DMS 273 treated with DMSO at 0.1 percent for 48 hours (cell line): Measurements from ENCODE around the gene ARG1.
"Not testable (repeated sequence)": the region's sequence is repeated elsewhere in the genome, so short reads cannot be mapped to it uniquely, and the experiment has no call there.

ENCODE experiments used
- DNase-seq: peaks from one replicate; lab custom pipeline; 2025; lab: John Stamatoyannopoulos, UW

The ARG1 gene

DNA sequence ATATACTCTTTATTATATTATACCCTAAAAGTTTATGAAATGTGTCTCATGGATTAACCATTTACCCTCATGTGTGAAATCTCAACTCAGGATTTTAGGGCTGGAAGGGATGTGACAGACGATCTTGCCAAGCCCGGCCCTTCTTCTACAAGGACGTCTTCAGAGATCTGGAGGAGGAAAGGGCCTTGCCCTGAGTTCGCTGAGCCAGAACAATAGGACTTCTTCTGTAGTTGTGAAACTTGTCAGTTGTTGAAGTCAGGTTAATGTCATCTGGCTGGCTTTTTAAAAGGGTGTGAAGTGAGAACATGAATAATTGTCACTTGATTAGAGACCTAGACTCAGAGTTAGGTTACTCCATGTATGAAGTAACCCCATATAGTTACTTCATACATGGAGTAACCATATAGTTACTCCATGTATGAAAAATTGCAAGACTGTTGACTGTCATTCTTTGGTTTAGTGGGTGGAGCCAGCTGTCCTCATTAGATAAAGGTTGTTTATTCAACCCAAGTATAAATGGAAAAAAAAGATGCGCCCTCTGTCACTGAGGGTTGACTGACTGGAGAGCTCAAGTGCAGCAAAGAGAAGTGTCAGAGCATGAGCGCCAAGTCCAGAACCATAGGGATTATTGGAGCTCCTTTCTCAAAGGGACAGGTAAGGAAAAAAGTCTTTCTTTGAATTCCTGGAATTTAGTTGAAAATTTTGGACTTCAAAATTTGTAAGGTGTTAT is at the start of gene ARG1:
TSS of gene ARG1 (plus strand) at position 541 of the 730 bp plus-strand sequence. CDS start at position 598, 57 bp downstream.
- no peak for DNase-seq

DNA sequence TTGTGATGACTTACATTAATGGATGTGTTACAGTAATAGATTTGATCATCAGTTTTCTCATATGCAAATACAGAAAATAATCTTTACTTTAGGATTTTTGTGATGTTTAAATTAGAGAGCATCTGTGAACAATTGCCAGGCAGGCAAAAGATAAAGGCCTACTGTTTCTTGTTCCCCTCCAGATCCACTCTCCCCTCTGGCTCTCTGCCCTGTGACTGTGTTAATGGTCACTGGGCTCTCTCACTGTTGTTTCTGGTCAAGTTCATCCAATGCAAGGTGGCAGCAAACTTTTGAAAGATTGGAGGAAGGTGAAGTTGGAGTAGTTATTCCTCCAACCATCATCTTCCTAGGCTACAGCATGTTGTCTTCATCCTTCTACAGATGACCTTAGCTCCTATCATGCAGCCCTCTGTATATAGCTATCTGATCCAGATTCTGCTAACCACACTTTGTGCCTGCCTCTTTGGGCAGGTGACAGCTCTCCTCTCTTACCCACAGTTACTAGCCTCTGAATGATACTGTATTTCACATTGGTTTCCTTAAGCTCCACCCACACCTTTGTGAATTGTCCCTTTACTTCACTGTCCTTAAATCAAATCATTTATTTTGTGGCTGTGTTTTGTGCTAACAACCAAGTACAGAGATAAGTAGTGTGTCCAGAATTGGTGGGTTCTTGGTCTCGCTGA is 48.9 kb upstream of the ARG1 start:
- DNase-seq: no peak

DNA sequence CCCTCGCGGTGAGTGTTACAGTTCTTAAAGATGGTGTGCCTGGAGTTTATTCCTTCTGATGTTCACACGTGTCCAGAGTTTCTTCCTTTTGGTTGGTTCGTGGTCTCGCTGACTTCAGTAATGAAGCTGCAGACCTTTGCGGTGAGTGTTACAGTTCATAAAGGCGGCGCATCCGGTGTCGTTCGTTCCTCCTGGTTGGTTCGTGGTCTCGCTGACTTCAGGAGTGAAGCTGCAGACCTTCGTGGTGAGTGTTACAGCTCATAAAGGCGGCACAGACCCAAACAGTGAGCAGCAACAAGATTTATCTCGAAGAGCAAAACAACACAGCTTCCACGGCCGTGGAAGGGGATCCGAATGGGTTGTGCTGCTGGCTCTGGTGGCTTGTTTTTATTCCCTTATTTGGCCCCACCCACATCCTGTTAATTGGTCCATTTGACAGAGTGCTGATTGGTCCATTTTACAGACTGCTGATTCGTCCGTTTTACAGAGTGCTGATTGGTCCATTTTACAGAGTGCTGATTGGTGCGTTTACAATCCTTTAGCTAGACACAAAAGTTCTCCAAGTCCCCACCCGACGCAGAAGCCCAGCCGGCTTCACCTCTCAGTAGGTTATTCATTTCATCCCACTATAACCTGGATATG is 48.2 kb upstream of the ARG1 start:
- DNase-seq: no peak

DNA sequence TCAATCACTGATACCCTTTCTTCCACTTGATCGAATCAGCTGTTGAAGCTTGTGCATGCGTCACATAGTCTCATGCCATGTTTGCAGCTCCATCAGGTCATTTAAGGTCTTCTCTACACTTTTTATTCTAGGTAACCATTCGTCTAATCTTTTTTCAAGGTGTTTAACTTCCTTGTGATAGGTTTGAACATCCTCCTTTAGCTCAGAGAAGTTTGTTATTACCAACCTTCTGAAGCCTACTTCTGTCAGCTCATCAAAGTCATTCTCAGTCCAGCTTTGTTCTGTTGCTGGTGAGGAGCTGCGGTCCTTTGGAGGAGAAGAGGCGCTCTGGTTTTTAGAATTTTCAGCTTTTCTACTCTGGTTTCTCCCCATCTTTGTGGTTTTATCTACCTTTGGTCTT is 42.1 kb upstream of the ARG1 start:
- not testable (repeated sequence) for DNase-seq

DNA sequence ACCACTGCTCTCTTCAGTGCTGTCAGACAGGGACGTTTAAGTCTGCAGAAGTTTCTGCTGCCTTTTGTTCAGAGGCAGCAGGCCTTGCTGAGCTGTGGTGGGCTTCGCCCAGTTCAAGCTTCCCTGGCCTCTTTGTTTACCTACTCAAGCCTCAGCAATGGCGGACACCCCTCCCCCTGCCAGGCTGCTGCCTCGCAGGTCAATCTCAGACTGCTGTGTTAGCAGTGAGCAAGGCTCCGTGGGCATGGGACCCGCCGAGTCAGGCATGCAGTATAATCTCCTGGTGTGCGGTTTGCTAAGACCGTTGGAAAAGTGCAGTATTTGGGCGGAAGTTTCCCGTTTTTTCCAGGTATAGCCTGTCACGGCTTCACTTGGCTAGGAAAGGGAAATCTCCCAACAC is 41.3 kb upstream of the ARG1 start:
- DNase-seq: not testable (repeated sequence)

DNA sequence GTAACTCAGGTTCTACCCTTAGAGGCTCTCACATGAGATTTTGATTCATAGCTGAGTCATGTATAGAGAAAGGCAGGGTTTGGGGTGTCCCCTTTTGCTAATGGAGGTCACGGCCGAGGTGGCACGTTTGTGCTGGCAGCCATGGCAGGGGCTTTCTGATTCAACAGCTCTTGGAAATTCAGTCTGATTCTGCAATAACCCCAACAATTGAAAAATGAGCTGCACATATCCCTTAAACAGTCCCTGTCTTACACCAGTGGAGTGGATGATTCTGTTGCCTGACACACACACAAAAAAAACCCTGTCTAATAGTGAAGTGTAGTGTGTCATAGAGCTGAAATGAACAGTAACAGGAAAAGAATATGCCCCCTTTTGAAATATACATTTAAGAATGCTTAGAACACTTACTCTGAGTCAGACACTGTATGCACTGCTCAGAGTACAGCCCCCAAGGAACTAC is 40.4 kb upstream of the ARG1 start:
- no peak for DNase-seq

DNA sequence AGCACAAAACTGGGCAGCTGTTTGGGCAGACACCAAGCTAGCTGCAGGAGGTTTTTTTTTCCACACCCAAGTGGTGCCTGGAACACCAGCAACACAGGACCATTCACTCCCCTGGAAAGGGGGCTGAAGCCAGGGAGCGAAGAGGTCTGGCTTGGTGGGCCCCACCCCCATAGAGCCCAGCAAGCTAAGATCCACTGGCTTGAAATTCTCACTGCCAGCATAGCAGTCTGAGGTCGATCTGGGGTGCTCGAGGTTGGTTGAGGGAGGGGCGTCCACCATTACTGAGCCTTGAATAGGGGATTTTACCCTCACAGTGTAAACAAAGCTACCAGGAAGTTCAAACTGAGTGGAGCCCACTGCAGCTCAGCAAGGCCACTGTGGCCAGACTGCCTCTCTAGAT is 34.4 kb upstream of the ARG1 start:
- DNase-seq: not testable (repeated sequence)

DNA sequence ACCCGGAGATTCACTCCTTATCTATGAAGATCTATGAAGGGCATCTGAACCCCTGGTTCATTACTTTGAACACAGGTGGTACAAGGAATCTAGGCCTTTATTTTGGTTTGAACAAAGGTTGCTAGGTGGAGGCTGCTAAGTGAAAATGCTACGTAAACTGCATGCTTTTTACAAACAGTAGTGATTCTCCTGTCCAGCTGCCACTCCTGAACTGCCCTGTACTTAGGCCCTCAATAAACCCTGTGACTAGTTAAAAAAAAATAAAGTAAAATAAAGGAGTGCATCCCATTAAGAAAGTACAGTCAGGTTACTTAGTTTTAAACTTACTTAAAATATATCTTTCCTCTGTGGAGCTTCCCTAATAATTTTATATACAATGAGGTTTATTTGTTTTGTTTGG is 27.7 kb upstream of the ARG1 start:
- DNase-seq: no peak

DNA sequence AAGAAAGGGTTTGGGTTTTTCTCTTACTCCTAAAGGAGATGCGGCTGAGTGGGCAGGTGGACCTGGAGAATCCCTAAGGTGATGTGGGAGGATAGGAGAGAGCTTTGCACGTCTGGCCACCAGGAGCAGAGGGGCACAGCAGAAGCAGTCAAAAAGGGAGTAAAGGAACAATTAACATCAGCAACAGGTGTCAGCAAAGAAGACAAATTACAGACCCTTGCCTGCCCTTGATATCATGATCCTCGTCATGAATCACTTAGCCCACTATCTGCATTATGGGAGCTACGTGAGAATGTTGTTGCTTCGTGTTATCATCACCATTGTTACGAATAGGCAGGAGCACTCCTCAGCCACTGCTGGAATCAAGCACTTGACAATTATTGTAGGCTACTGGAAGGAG is 25.5 kb upstream of the ARG1 start:
- no peak for DNase-seq

DNA sequence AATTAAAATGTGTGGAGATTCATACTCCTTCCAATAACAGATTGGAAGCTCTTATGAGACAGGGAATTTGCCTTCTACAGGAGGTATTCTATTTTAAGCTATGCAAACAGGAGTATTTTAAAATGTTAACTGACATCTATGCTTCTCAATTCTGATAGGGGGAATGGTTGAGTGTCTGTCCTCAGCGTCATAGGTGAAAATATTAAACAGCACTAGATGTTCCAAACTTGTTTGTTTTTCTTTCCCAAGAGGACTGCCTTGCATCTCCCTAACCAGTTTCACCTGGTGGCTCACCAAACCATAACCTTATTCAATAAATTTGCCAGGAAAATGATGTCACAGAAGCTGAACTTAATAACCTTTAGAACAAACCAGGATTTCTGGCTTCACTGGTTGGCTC is 24.6 kb upstream of the ARG1 start:
- DNase-seq: no peak

DNA sequence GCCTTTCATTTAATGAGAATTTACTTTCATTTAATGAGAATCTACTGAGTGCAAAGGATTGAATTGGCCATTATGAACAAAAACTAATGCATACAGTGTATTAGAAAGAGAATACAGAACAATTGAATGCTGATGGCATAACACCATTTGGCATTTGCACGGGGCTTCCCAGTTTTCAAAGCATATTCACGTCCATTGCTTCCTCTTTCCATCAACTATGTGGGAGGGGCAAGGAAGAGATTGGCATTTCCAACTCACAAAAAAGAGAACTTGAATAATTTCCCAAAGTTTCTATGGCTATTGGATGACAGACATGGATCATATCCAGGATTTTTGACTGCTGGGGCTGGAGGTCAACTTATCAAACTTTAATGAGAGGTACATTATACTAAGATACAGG is 23.2 kb upstream of the ARG1 start:
- DNase-seq: no peak

DNA sequence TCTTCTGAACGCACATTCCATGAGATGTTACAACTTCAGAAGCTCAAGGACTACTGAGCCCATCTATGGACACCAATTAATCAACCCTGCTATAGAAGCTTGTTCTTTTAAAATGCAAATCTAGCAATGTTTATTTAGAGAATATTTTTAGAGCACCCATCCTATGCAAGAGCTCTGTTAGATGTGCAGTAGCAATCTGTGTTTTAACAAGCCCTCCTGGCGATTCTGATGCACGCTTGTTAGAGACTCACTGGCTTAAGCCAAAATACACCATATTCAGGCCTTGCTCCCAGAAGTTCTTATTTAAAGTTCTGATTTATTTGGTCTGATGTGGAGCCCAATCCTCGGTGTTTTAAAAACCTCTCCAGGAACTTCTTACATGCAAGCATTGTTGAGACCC is 21.1 kb upstream of the ARG1 start:
- no peak for DNase-seq

DNA sequence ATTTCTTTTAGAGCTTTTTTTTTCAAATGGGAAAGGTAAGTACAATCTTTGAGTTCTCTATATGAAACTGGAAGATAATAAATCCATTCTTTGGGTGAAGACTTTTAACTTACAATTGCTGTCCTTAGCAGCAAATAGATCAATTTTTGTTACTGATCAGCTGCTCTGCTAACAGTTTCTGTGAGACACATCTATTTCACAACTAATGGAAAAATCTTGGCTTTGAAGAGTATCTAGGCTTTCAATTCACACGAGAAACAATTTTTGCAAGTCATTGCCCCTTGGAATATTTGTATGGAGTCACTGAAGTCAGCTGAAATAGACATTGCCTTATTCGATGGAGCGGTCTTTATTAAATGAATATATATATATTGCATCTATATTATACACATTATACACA is 20.5 kb upstream of the ARG1 start:
- no peak for DNase-seq

DNA sequence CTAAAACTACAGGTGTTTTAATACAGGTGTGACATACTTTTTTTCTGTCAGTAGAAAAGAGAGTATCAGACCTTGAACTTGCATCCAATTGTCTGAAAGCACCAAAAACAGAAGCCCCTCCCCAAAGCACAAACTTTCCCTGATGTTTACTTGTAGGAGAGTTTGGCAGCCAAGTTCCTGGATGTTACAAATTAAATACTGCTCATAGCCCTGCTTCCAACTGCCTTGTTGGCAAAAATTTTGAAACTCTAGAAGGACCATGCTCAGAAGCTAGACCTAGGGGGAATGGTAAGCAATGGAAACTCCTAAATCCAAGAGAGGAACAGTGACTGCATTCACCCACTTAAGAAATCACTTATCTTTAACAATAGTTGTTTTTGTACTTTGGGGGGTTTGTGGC is 17.0 kb upstream of the ARG1 start:
- DNase-seq: no peak

DNA sequence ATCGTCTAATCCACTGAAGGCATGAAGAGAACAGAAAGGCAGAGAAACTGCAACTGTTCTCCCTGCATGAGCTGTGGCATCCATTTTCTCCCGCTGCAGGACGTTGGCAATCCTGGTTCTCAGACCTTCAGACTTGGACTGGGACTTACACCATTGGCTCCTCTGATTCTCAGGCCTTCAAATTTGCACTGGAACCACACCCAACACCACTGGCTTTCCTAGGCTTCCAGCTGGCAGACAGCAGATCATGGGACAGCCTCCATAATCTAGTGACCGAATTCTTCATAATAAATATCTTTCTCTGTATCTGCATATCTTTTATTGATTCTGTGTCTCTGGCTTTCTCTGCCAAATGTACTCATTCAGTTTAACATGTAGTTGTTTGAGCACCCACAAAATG is 14.1 kb upstream of the ARG1 start:
- no peak for DNase-seq

DNA sequence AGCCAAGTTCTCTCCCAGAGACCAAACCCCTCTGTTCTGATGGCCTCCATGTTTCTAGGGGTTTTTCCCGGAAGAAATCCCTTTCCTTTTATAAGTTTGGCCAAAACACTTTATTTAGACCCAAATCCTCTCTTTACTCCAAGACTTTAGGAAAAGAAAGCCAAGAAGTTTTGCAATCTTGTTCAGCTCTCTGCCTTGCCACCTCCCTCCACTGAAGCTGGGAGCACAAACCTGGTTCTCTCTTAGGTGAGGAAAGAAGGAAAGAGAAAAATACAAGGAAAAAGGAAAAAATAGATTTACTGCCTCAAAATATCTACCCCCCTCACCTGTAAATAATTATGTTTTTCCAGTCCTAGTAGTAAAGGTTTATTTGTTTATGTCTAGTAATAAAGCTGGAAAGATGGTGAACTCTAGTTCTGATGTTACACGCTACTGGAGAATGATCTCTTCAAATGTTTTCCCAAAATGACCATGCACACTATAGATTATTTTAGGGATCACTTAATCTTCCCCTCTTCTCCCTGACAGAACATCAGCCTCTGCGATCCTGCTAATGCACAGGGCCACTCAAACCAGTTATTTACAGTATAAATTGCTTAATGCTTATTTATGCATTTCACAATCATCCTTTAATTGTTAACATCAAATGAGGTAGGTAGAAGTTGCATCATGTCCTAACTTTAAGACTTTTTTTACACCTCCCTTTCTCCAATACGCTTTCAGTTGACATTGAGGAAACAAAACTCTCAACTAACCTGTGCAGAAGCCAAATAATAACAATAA is 10.9 kb upstream of the ARG1 start:
- DNase-seq: no peak

DNA sequence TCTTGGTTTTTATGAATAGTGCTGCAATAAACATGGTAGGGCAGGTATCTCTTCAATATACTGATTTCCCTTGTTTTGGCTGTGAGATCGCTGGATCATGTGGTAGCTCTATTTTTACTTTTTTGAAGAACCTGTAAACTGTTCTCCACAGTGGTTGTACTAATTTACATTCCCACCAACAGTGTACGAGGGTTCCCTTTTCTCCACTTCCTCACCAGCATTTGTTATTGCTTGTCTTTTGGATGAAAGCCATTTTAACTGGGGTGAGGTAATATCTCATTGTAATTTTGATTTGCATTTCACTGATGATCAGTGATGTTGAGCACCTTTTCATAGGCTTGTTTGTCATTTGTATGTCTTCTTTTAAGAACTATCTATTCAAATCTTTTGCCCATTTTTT is 8.0 kb upstream of the ARG1 start:
- DNase-seq: no peak

DNA sequence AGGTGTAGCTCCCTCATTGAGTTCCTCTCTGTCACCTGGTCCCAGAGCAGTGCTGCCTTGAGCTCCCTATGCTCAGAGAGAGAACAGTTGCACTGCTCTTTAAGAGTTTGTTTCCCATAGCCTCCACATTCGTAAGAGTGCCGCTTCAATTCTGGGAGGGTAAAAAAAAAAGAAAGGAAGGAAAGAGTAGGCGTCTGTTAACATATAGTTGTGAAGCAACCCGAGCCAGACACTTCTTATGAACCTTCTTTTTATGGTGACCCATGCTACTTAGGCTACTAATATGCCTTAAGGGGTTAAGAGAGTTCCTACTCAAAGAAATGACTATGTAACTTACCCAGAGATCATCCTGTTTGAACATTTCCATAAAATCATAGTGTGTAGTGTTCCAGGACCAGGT is 4.3 kb upstream of the ARG1 start:
- no peak for DNase-seq

DNA sequence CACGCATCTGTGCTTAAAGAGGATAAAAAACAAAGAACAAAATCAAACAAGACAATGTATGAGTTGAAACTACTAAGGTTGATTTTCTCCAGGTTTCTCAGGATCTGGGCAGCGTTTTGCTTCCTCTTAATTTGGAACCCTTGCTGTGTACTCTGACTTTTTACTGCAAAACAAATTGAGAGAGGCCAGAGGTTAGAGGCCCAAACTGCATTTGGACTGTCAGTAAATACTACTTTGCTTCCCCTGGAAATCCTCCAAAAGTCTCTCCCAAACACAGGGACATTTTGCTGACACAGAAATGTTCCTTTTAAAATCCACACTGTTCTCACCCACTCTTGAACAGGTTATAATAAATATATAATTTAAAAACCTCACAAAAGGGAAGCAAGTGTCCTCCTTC is 1.1 kb downstream of the ARG1 start:
- no peak for DNase-seq

DNA sequence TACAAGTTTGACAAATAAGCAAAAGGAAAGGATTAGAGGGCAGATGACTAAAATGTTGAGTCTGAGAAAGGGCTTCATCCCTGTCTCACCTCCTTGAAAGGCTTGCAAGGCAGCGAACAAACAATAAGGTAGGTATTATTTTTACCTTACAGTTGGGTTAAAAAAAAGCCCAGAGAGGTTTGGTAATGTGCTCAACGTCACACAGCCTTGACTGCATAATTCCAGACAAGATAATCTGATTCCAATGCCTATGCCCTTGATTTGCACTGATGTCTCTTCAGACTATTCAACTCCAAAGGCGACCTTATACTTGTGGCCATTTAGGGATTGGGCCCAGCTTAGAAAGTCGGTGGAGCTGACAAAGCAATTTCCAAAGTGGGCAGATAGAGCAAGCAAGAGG is 1.7 kb downstream of the ARG1 start:
- DNase-seq: no peak

DNA sequence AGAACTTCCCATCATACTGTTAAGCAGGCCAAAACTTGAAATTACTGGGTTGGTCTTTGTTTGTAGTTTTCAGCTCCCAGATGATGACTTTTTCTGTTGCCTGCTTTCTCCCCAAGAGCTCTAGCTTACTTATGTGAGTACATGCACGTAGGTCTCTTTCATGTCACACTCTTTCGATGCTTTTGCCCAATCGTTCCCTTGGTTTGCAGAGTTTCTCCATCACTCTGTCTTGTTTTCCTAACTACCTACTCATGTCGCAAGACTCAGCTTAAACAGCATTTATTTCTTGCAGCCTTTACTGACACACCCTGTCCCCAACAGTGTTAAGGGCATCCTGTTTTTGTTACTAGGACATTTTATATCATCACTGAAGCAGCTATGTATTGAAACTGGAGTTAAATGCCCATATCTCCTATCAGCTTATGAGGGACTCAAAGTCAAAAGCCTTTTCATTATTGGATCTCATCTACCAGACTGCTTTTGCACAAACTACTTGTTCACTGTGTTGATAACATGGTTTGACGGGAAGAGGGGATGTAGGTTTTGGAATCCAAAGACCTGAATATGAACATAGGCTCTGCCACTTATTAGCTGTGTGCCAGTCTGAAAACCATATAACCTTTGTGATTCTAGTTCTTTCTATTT is 2.9 kb downstream of the ARG1 start:
- no peak for DNase-seq

DNA sequence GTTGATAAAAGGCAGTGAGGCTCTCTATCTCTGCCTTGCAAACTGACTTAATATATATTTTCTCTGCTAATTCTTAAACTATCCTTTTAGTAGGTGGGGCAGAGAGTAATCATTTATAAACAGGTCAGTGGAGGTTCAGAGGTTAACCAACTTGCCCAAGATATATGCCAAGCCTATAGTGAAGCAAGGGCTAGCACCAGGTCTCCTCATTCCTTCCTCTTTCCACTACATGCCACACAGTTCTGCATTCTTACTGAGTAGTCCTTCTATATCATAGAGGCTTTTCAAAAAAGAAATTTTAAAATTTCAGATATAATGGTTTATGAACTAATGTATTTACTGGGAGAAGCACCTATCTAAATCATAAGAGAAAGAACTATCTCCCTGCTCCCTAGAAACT is 8.5 kb downstream of the ARG1 start:
- no peak for DNase-seq
